Heart right ventricle (tissue), 16 donors: ENCODE measurements around the gene MESP2. TPM values are rescaled to one million over a fixed set of nuclear protein-coding genes. Genes with fewer than 3 reads are reported as not detected.

Experiments
- ATAC-seq, 8 donors: fragments of 200-7000 bp; cut with Tn5 transposase; one replicate each; pipeline ENCODE4 v1.9.1; 2020; ENCODE audit warnings: mild to moderate bottlenecking in 8 of 8, moderate library complexity in 8 of 8, moderate number of reproducible peaks in 1 of 8
- DNase-seq, 2 donors: peaks; one replicate each; pipeline ENCODE4 v3.0.0-alpha.2; 2020
- H3K27ac ChIP-seq, 10 donors: fragments of 200-600 bp; sonication (generic) in 2 of 10; one replicate each; pipeline versions ENCODE4 v1.5.0 to v1.8.0; 2020 to 2022; ENCODE audit warnings: mild to moderate bottlenecking in 3 of 10
- H3K27me3 ChIP-seq, 7 donors: fragments of 200-600 bp; one replicate each; pipeline ENCODE4 v1.8.0; 2021 to 2022; ENCODE audit warnings: mild to moderate bottlenecking in 2 of 7
- H3K36me3 ChIP-seq, 9 donors: fragments of 200-600 bp; sonication (generic) in 1 of 9; one replicate each; pipeline versions ENCODE4 v1.5.0 to v1.8.0; 2020 to 2022; ENCODE audit warnings: mild to moderate bottlenecking in 2 of 9
- H3K4me1 ChIP-seq, 9 donors: fragments of 200-600 bp; sonication (generic) in 1 of 9; one replicate each; pipeline versions ENCODE4 v1.5.0 to v1.8.0; 2020 to 2022; ENCODE audit warnings: mild to moderate bottlenecking in 4 of 9
- H3K4me3 ChIP-seq, 10 donors: fragments of 200-600 bp; sonication (generic) in 2 of 10; one replicate each; pipeline versions ENCODE4 v1.5.0 to v1.8.0; 2020 to 2022; ENCODE audit warnings: mild to moderate bottlenecking in 7 of 10, moderate library complexity in 2 of 10
- H3K9me3 ChIP-seq, 11 donors: fragments of 200-600 bp in 10 of 11; sonication (generic) in 2 of 11; one replicate each; pipeline versions ENCODE4 v1.5.0 to v1.8.0; 2013 to 2022; ENCODE audit warnings: mild to moderate bottlenecking in 2 of 11, control low read depth in 1 of 11, moderate library complexity in 1 of 11
- CTCF ChIP-seq, 9 donors: fragments of 200-600 bp; sonication (generic) in 2 of 9; IDR thresholded peaks; one replicate each; pipeline versions ENCODE4 v1.5.0 to v1.8.0; 2021 to 2022; ENCODE audit warnings: antibody characterized with exemption in 9 of 9, mild to moderate bottlenecking in 5 of 9, moderate library complexity in 1 of 9
- WGBS, 2 donors: extraction: QIAGEN DNeasy Blood & Tissue Kit; methylation state at CpG; one replicate each; pipeline ENCODE4 v1.1.7; 2013; ENCODE audit warnings: inconsistent platforms in 1 of 2; 5-methylcytosine and 5-hydroxymethylcytosine counted together
- intact Hi-C, 10 donors: fragments of 100-400 bp; cut with DNase I; formaldehyde crosslinking; loops; one replicate each; pipeline versions ENCODE4 v1.11.1 to v1.14.2; 2022
- polyA plus RNA-seq, 2 donors: library from polyadenylated mRNA; stranded (reverse); fragments of 200-250 nt; gene quantifications; one replicate each; pipeline ENCODE4 v1.2.3, GENCODE V29; 2013
- total RNA-seq, 10 donors: library from RNA; stranded (reverse); fragmentation: NEBNext Ultra II Directional in 3 of 10; extraction: Animal tissue kit (Norgen Biotek cat#: 25700) in 3 of 10; gene quantifications; one replicate each; pipeline versions ENCODE4 v1.2.1 to v1.2.4, GENCODE V29; 2021 to 2023
- donor health status: Arrhythmogenic right ventricular cardiomyopathy.
- donor health status: ischemic (EF 13 %, LVEDD 7.1; RV severe dilation, severe dysfunction).
- donor health status: healthy with polysubstance abuse.
- donor health status: DM: no; HTN: yes; CAD: no.
- donor health status: DM: no; HTN: no; CAD: no.
- donor health status: ischemic (EF 25% LVEDD 6.9; RV normal size, moderate dysfunction).
- donor health status: ischemic (EF 25% LVEDD 5.7; RV mildly dilated, moderate dysfunction).
- donor health status: healthy.
- donor health status: DM: yes; HTN: yes; CAD: no.
- donor health status: Ischemic cardiomyopathy.
- donor health status: ischemic (EF 35%, LVEDD 5.7; RV mildly dilated, moderate dysfunction).
- donor health status: nonischemic (EF 11% LVEDD 7.7; RV severe dilation, severe dysfunction).
- donor health status: DM: yes; HTN: yes; CAD: no.
- donor health status: PGD.
- donor health status: ischemic (EF 29% LVEDD 5.4; RV normal size, mild dysfunction).
- donor health status: nonischemic (EF 23%, LVEDD 6.1; RV moderate dilation, normal function).

MESP2 gene
- total and polyA plus RNA-seq, 12 donors, result 0.04 to 0.73 (median 0.32) TPM; not detected in 5

- no peak for DNase-seq
- intact Hi-C loops, result no loop called here
- no peak for TF ChIP-seq CTCF (IDR thresholded peaks at IDR 0.05)
- ATAC-seq, result no peak
- Histone ChIP-seq H3K27ac (no peak overlapping the region), H3K4me3 (no peak overlapping the region), H3K9me3 (no peaks in the 10 kb centered on the region), H3K27me3 (peaks cover 0 to 5% (median 0%) of the 10 kb centered on the region in 7 donors), H3K4me1 (peaks cover 0 to 16% (median 4%) of the 10 kb centered on the region in 9 donors), H3K36me3 (peaks cover 0 to 56% (median 0%) of the 10 kb centered on the region in 9 donors)
- 84 to 90% methylated on average over 21 of the region's 21 CpGs for WGBS, 2 donors
Measured at GRCh38 chr15:89806210-89806558, 30.1 kb downstream of the MESP2 start.

- intact Hi-C loops, result no loop called here
- DNase-seq, result no peak
- H3K4me3 ChIP-seq, result no peak overlapping the region
- peak in 1 of 8 donors; percentile 11 for ATAC-seq
- H3K9me3 ChIP-seq, result no peaks in the 10 kb centered on the region
- TF ChIP-seq CTCF (IDR thresholded peaks at IDR 0.05), result no peak
- peaks cover 0 to 5% (median 0%) of the 10 kb centered on the region in 7 donors for H3K27me3 ChIP-seq
- peaks cover 0 to 50% (median 0%) of the 10 kb centered on the region in 9 donors for H3K36me3 ChIP-seq
- no peak overlapping the region for H3K27ac ChIP-seq
- 86 to 92% methylated on average over 22 of the region's 22 CpGs for WGBS, 2 donors
- peaks cover 0 to 17% (median 7%) of the 10 kb centered on the region in 9 donors for H3K4me1 ChIP-seq
Measured at GRCh38 chr15:89806559-89807550, 30.7 kb downstream of the MESP2 start.

GRCh38 chr15:89807689-89808088, 31.6 kb downstream of the MESP2 start:
- no peak for ATAC-seq
- H3K4me1 ChIP-seq, result peaks cover 0 to 25% (median 8%) of the 10 kb centered on the region in 9 donors
- intact Hi-C loops, result no loop called here
- H3K27ac ChIP-seq, result no peak overlapping the region
- 92 to 98% methylated on average over 6 of the region's 6 CpGs for WGBS, 2 donors
- no peak for DNase-seq
- H3K36me3 ChIP-seq, result peaks cover 0 to 42% (median 0%) of the 10 kb centered on the region in 9 donors
- no peak for TF ChIP-seq CTCF (IDR thresholded peaks at IDR 0.05)
- no peaks in the 10 kb centered on the region for H3K27me3 ChIP-seq
- H3K4me3 ChIP-seq, result no peak overlapping the region
- H3K9me3 ChIP-seq, result no peaks in the 10 kb centered on the region

- peaks cover 0 to 26% (median 8%) of the 10 kb centered on the region in 9 donors for H3K4me1 ChIP-seq
- 93 to 97% methylated on average over 10 of the region's 10 CpGs for WGBS, 2 donors
Measured at GRCh38 chr15:89808160-89808870, 32.2 kb downstream of the MESP2 start.

More at GRCh38 chr15:89808160-89808870, 32.2 kb downstream of the MESP2 start:
- Histone ChIP-seq H3K9me3 (no peaks in the 10 kb centered on the region), H3K27ac (no peak overlapping the region), H3K4me3 (no peak overlapping the region), H3K36me3 (peaks cover 0 to 36% (median 0%) of the 10 kb centered on the region in 9 donors), H3K27me3 (peaks cover 0 to 5% (median 2%) of the 10 kb centered on the region in 7 donors)
- ATAC-seq, result no peak
- intact Hi-C loops, result no loop called here
- no peak for DNase-seq
- no peak for TF ChIP-seq CTCF (IDR thresholded peaks at IDR 0.05)
